ENCODE results near the gene RBM47.
"Not testable (repeated sequence)": the region's sequence is repeated elsewhere in the genome, so short reads cannot be mapped to it uniquely, and the experiment has no call there.

Gene RBM47

GRCh38 chr4:40434126-40434687 is 195.5 kb downstream of the RBM47 start:
- no peak for DNase-seq

GRCh38 chr4:40432504-40432903 is 197.2 kb downstream of the RBM47 start:
- no peak for DNase-seq

- DNase-seq = not testable (repeated sequence)
Observed at GRCh38 chr4:40427871-40428270, 201.8 kb downstream of the RBM47 start.

GRCh38 chr4:40427128-40427527 is 202.5 kb downstream of the RBM47 start:
- DNase-seq = no peak

- no peak for DNase-seq
Observed at GRCh38 chr4:40425799-40426574, 203.7 kb downstream of the RBM47 start.

- no peak for DNase-seq
Observed at GRCh38 chr4:40423735-40424134, 205.9 kb downstream of the RBM47 start.

GRCh38 chr4:40421839-40422708 is 207.6 kb downstream of the RBM47 start:
- DNase-seq = no peak

- no peak for DNase-seq
Observed at GRCh38 chr4:40419231-40419912, 210.3 kb downstream of the RBM47 start.

GRCh38 chr4:40418430-40419230 is 211.0 kb downstream of the RBM47 start:
- no peak for DNase-seq

- no peak for DNase-seq
Observed at GRCh38 chr4:40417941-40418340, 211.7 kb downstream of the RBM47 start.

GRCh38 chr4:40414673-40415072 is 215.0 kb downstream of the RBM47 start:
- DNase-seq = no peak

- DNase-seq = no peak
Observed at GRCh38 chr4:40412866-40413795, 216.5 kb downstream of the RBM47 start.

- DNase-seq = no peak
Observed at GRCh38 chr4:40412388-40412787, 217.3 kb downstream of the RBM47 start.

GRCh38 chr4:40409835-40410234 is 219.8 kb downstream of the RBM47 start:
- DNase-seq = no peak

GRCh38 chr4:40407468-40407867 is 222.2 kb downstream of the RBM47 start:
- not testable (repeated sequence) for DNase-seq

- DNase-seq = no peak
Observed at GRCh38 chr4:40406340-40406739, 223.3 kb downstream of the RBM47 start.

GRCh38 chr4:40405193-40405592 is 224.5 kb downstream of the RBM47 start:
- DNase-seq = no peak

GRCh38 chr4:40403081-40403480 is 226.6 kb downstream of the RBM47 start:
- peak; percentile 76 for DNase-seq

GRCh38 chr4:40402556-40402955 is 227.1 kb downstream of the RBM47 start:
- no peak for DNase-seq

GRCh38 chr4:40401631-40402030 is 228.0 kb downstream of the RBM47 start:
- DNase-seq = no peak

- DNase-seq = no peak
Observed at GRCh38 chr4:40401096-40401495, 228.6 kb downstream of the RBM47 start.

Measured in islet precursor cell (in vitro differentiated cells).